Heart right ventricle (tissue), 16 donors: ENCODE data around the gene RNASEH2A. TPM values are rescaled to one million over a fixed set of nuclear protein-coding genes. Genes with fewer than 3 reads are reported as not detected.

Experiments
- ATAC-seq, 8 donors: fragments of 200-7000 bp; cut with Tn5 transposase; one replicate each; pipeline ENCODE4 v1.9.1; 2020; ENCODE audit warnings: mild to moderate bottlenecking in 8 of 8, moderate library complexity in 8 of 8, moderate number of reproducible peaks in 1 of 8
- DNase-seq, 2 donors: peaks; one replicate each; pipeline ENCODE4 v3.0.0-alpha.2; 2020
- H3K27ac ChIP-seq, 10 donors: fragments of 200-600 bp; sonication (generic) in 2 of 10; one replicate each; pipeline versions ENCODE4 v1.5.0 to v1.8.0; 2020 to 2022; ENCODE audit warnings: mild to moderate bottlenecking in 3 of 10
- H3K27me3 ChIP-seq, 7 donors: fragments of 200-600 bp; one replicate each; pipeline ENCODE4 v1.8.0; 2021 to 2022; ENCODE audit warnings: mild to moderate bottlenecking in 2 of 7
- H3K36me3 ChIP-seq, 9 donors: fragments of 200-600 bp; sonication (generic) in 1 of 9; one replicate each; pipeline versions ENCODE4 v1.5.0 to v1.8.0; 2020 to 2022; ENCODE audit warnings: mild to moderate bottlenecking in 2 of 9
- H3K4me1 ChIP-seq, 9 donors: fragments of 200-600 bp; sonication (generic) in 1 of 9; one replicate each; pipeline versions ENCODE4 v1.5.0 to v1.8.0; 2020 to 2022; ENCODE audit warnings: mild to moderate bottlenecking in 4 of 9
- H3K4me3 ChIP-seq, 10 donors: fragments of 200-600 bp; sonication (generic) in 2 of 10; one replicate each; pipeline versions ENCODE4 v1.5.0 to v1.8.0; 2020 to 2022; ENCODE audit warnings: mild to moderate bottlenecking in 7 of 10, moderate library complexity in 2 of 10
- H3K9me3 ChIP-seq, 11 donors: fragments of 200-600 bp in 10 of 11; sonication (generic) in 2 of 11; one replicate each; pipeline versions ENCODE4 v1.5.0 to v1.8.0; 2013 to 2022; ENCODE audit warnings: mild to moderate bottlenecking in 2 of 11, control low read depth in 1 of 11, moderate library complexity in 1 of 11
- WGBS, 2 donors: extraction: QIAGEN DNeasy Blood & Tissue Kit; methylation state at CpG; one replicate each; pipeline ENCODE4 v1.1.7; 2013; ENCODE audit warnings: inconsistent platforms in 1 of 2; 5-methylcytosine and 5-hydroxymethylcytosine counted together
- intact Hi-C, 10 donors: fragments of 100-400 bp; cut with DNase I; formaldehyde crosslinking; loops; one replicate each; pipeline versions ENCODE4 v1.11.1 to v1.14.2; 2022
- polyA plus RNA-seq, 2 donors: library from polyadenylated mRNA; stranded (reverse); fragments of 200-250 nt; gene quantifications; one replicate each; pipeline ENCODE4 v1.2.3, GENCODE V29; 2013
- total RNA-seq, 10 donors: library from RNA; stranded (reverse); fragmentation: NEBNext Ultra II Directional in 3 of 10; extraction: Animal tissue kit (Norgen Biotek cat#: 25700) in 3 of 10; gene quantifications; one replicate each; pipeline versions ENCODE4 v1.2.1 to v1.2.4, GENCODE V29; 2021 to 2023
- TF ChIP-seq, protein P1 (sequence below), 9 donors: fragments of 200-600 bp; sonication (generic) in 2 of 9; IDR thresholded peaks; one replicate each; pipeline versions ENCODE4 v1.5.0 to v1.8.0; 2021 to 2022; ENCODE audit warnings: antibody characterized with exemption in 9 of 9, mild to moderate bottlenecking in 5 of 9, moderate library complexity in 1 of 9
- donor health status: Arrhythmogenic right ventricular cardiomyopathy.
- donor health status: ischemic (EF 13 %, LVEDD 7.1; RV severe dilation, severe dysfunction).
- donor health status: healthy with polysubstance abuse.
- donor health status: DM: no; HTN: yes; CAD: no.
- donor health status: DM: no; HTN: no; CAD: no.
- donor health status: ischemic (EF 25% LVEDD 6.9; RV normal size, moderate dysfunction).
- donor health status: ischemic (EF 25% LVEDD 5.7; RV mildly dilated, moderate dysfunction).
- donor health status: healthy.
- donor health status: DM: yes; HTN: yes; CAD: no.
- donor health status: Ischemic cardiomyopathy.
- donor health status: ischemic (EF 35%, LVEDD 5.7; RV mildly dilated, moderate dysfunction).
- donor health status: nonischemic (EF 11% LVEDD 7.7; RV severe dilation, severe dysfunction).
- donor health status: DM: yes; HTN: yes; CAD: no.
- donor health status: PGD.
- donor health status: ischemic (EF 29% LVEDD 5.4; RV normal size, mild dysfunction).
- donor health status: nonischemic (EF 23%, LVEDD 6.1; RV moderate dilation, normal function).

RNASEH2A gene
- total and polyA plus RNA-seq, 12 donors = 1.9 to 6.9 (median 4.1) TPM

DNA sequence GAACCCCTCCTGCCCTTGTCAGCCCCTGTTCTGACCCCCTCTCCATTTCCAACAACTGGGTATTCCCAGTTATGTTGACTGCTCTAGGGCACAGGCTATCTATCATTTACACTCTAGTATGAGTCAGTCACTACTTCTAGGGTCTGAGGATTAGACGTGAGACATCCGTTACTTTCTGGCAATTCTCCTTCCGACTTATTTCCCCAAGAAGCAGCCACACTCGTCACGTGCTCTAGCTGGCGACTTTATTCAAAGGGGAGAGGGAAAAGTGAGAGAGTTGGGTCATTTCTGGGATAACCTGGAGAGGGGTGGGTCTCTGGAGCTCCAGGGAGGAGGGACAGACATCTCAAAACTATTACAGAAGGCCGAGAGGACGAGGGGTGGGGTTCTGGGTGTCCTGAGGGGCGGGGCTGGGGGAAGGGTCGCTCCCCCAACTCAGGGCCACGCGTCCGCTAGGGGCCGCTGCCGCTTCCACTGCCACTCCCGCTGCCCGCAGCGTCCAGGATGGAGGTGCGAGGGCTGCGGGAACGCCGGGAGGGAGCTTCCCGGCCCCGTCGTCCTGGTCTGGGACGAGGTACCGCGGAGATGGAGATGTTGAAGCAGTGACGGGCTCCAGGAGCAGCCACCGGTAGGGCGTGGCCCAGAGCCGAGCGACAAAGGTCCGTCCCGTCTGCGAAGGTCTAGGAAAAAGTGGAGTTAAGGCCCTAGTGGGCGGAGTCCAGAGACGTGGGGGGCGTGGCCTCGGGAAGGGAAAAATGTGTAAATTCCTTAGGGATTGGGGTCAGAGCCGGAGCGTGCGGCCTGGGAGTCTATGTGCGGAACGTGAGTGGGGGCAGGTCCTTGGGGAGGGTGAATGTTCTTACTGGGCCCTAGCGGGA is 19.1 kb downstream of the RNASEH2A start:
- Histone ChIP-seq H3K27me3 (peaks cover 0 to 80% (median 71%) of the 10 kb centered on the region in 7 donors), H3K9me3 (peaks cover 0 to 8% (median 0%) of the 10 kb centered on the region in 11 donors), H3K4me3 (no peak overlapping the region), H3K4me1 (peaks cover 0 to 6% (median 0%) of the 10 kb centered on the region in 9 donors), H3K27ac (no peak overlapping the region), H3K36me3 (no peaks in the 10 kb centered on the region)
- DNase-seq (no peak), ATAC-seq (peak in 2 of 8 donors; percentile 40 to 49)
- WGBS, 2 donors = 5 to 7% methylated on average over 46 of the region's 46 CpGs
- intact Hi-C loops = no loop called here
- TF ChIP-seq, protein P1, sequence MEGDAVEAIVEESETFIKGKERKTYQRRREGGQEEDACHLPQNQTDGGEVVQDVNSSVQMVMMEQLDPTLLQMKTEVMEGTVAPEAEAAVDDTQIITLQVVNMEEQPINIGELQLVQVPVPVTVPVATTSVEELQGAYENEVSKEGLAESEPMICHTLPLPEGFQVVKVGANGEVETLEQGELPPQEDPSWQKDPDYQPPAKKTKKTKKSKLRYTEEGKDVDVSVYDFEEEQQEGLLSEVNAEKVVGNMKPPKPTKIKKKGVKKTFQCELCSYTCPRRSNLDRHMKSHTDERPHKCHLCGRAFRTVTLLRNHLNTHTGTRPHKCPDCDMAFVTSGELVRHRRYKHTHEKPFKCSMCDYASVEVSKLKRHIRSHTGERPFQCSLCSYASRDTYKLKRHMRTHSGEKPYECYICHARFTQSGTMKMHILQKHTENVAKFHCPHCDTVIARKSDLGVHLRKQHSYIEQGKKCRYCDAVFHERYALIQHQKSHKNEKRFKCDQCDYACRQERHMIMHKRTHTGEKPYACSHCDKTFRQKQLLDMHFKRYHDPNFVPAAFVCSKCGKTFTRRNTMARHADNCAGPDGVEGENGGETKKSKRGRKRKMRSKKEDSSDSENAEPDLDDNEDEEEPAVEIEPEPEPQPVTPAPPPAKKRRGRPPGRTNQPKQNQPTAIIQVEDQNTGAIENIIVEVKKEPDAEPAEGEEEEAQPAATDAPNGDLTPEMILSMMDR (IDR thresholded peaks at IDR 0.05) = peak in 7 of 9 donors; percentile 24 to 44 (median 32)

DNA sequence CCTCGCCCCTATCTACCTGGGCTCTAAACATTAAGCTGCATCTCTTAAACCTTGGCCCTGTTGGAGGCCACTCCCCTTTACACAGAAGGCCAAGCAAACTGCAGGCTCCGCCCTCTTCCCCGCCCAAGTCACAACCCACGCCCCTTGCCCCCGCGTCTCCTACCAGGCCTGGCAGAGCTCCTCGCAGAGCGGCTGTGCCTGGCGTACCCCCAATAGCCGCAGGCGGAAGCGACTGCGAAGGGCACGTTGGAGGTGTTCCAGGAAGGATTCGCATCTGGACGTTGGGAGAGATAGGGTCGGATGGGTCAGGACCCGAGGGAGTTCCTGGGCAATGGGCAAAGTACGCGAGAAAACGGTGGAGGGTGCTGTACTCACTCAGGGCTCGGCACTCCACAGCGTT is 22.1 kb downstream of the RNASEH2A start:
- TF ChIP-seq, protein P1 (IDR thresholded peaks at IDR 0.05) = no peak
- Histone ChIP-seq H3K27me3 (peaks cover 12 to 98% (median 96%) of the 10 kb centered on the region in 7 donors), H3K9me3 (no peaks in the 10 kb centered on the region), H3K4me3 (no peak overlapping the region), H3K36me3 (no peaks in the 10 kb centered on the region), H3K27ac (no peak overlapping the region), H3K4me1 (peaks cover 0 to 18% (median 5%) of the 10 kb centered on the region in 9 donors)
- intact Hi-C loops = no loop called here
- DNase-seq (no peak), ATAC-seq (no peak)
- 5 to 6% methylated on average over 23 of the region's 23 CpGs for WGBS, 2 donors

DNA sequence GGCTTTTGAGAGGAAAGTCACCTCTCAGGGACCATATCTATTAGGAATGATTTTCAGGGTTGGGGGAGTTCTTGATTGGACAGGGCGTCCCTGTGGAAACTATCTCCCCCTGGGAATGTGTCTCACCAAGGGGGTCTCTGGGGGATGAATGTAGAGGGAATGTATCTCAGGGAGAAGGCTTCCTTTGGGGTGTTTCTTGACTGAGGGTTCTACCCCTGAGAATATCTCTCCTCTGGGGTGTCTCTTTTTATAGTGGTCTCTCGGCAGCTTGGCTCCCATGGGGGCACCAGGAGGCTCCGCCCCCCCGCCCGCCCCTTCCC is 27.0 kb downstream of the RNASEH2A start:
- Histone ChIP-seq H3K4me3 (peak overlapping the region in 7 of 10 donors; percentile 29 to 51 (median 42)), H3K36me3 (no peaks in the 10 kb centered on the region), H3K4me1 (peaks cover 4 to 30% (median 12%) of the 10 kb centered on the region in 9 donors), H3K9me3 (no peaks in the 10 kb centered on the region), H3K27ac (no peak overlapping the region), H3K27me3 (peaks cover 29 to 100% (median 96%) of the 10 kb centered on the region in 7 donors)
- intact Hi-C loops = no loop called here
- DNase-seq (no peak), ATAC-seq (no peak)
- 0 to 1% methylated on average over 5 of the region's 5 CpGs for WGBS, 2 donors
- TF ChIP-seq, protein P1 (IDR thresholded peaks at IDR 0.05) = no peak

DNA sequence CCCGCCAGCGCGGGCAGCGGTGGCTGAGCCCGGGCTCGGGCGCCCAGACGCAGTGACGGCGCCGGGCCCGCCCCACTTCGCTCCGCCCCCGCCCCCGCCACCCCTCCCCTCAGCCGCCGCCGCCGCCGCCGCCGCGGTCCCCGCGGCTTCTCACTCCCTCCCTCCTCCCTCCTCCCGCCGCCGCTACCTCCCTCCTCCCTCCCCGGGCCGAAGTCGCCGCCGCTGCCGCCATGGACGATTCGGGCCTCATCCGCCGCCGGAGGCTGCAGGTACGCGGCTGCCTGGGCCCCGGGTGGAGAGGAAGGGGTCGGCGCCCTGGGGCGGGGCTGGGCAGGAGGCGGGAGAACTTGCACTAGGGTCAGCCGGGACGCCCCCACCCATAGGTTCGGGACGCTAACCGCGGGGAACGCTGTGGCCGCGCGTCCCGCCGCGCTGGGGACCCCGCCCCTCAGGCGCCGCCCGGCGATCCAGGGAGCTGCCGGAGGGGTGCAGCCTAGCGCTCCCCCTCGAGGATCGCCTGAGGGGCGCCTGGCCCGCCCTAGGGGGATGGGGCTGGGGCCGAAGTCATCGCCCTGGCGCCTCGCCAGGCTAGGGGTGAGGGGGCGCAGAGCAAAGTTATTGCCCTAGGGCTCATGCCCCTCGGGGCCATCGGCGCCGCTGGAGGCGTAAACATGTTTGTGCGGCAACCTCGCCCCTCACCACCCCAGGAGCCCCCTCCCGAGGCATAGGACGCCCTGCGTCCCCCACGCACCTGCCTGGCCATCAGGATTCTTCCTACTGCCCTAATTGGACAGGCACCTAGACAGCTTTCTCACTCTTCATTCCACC is 27.6 kb downstream of the RNASEH2A start:
- peak in 1 of 2 donors; percentile 22 for DNase-seq

More for the DNA sequence above, 27.6 kb downstream of the RNASEH2A start:
- H3K36me3 ChIP-seq = no peaks in the 10 kb centered on the region
- 1% methylated on average over 50 to 84 of the region's 87 CpGs for whole genome bisulfite sequencing, 2 donors
- peaks cover 33 to 100% (median 96%) of the 10 kb centered on the region in 7 donors for H3K27me3 ChIP-seq
- peak in 1 of 8 donors; percentile 4 for ATAC-seq
- no peak overlapping the region for H3K27ac ChIP-seq
- TF ChIP-seq, protein P1 (IDR thresholded peaks at IDR 0.05) = no peak
- peak overlapping the region in 9 of 10 donors; percentile 29 to 53 (median 43) for H3K4me3 ChIP-seq
- H3K4me1 ChIP-seq = peaks cover 4 to 35% (median 17%) of the 10 kb centered on the region in 9 donors
- intact Hi-C loops = no loop called here
- H3K9me3 ChIP-seq = no peaks in the 10 kb centered on the region
